Kidney (tissue), 14 donors: ENCODE results near the gene STXBP6. TPM values are rescaled to one million over a fixed set of nuclear protein-coding genes. Genes with fewer than 3 reads are reported as not detected.

Experiments used
- DNase-seq, 5 donors: peaks; one replicate each; pipeline ENCODE4 v3.0.0-alpha.2; 2013 to 2020
- FAIRE-seq: peaks from 2 replicates; lab custom pipeline; 2012; peaks lifted over from hg19 to GRCh38; lab: Jason Lieb, UNC
- H3K27ac ChIP-seq, 2 donors: one replicate each; pipeline ENCODE4 v1.7.0; 2013; ENCODE audit warnings: low read depth in 2 of 2, low read length in 2 of 2, inconsistent platforms in 1 of 2
- H3K27me3 ChIP-seq: one replicate; pipeline ENCODE4 v1.7.1; 2013; ENCODE audit warnings: low read length, inconsistent platforms; ENCODE audit not compliant: control insufficient read depth, insufficient read depth
- H3K36me3 ChIP-seq, 3 donors: one replicate each; pipeline versions ENCODE4 v1.7.0 to v1.7.1; 2013; ENCODE audit warnings: low read length in 3 of 3, control low read depth in 1 of 3, inconsistent platforms in 1 of 3; ENCODE audit not compliant: insufficient read depth in 3 of 3, control insufficient read depth in 2 of 3
- H3K4me1 ChIP-seq, 3 donors: one replicate each; pipeline versions ENCODE4 v1.7.0 to v1.7.1; 2013; ENCODE audit warnings: low read length in 3 of 3, inconsistent platforms in 1 of 3, low read depth in 1 of 3; ENCODE audit not compliant: control insufficient read depth in 2 of 3, insufficient read depth in 2 of 3
- H3K4me3 ChIP-seq, 3 donors: one replicate each; pipeline versions ENCODE4 v1.7.0 to v1.8.1; 2013; ENCODE audit warnings: low read length in 3 of 3, control low read depth in 1 of 3, inconsistent platforms in 1 of 3
- H3K9ac ChIP-seq, 3 donors: one replicate each; pipeline versions ENCODE4 v1.7.0 to v1.7.1; 2013; ENCODE audit warnings: low read length in 3 of 3, control low read depth in 1 of 3, inconsistent platforms in 1 of 3
- H3K9me3 ChIP-seq, 3 donors: one replicate each; pipeline versions ENCODE4 v1.7.0 to v1.7.1; 2013; ENCODE audit warnings: low read length in 3 of 3, control low read depth in 1 of 3, inconsistent platforms in 1 of 3; ENCODE audit not compliant: control insufficient read depth in 2 of 3, insufficient read depth in 1 of 3
- CTCF ChIP-seq: IDR thresholded peaks from 3 replicates; pipeline ENCODE4 v1.5.1; 2012; ENCODE audit warnings: mild to moderate bottlenecking, moderate library complexity, borderline replicate concordance; ENCODE audit not compliant: insufficient read depth; ENCODE audit errors: extremely low read depth
- intact Hi-C: fragments of 100-400 bp; cut with DNase I; formaldehyde crosslinking; loops from one replicate; pipeline ENCODE4 v1.11.1; 2022
- polyA plus RNA-seq: library from polyadenylated mRNA; stranded (reverse); fragments of 350-450 nt; fragmentation: Illumina TruSeq; extraction: RNeasy Lipid Tissue Mini Kit (QIAGEN cat#74804); gene quantifications from one replicate; pipeline ENCODE4 v1.2.3, GENCODE V29; 2014; ENCODE audit warnings: low read depth, low replicate concordance; ENCODE audit not compliant: insufficient read depth
- total RNA-seq: library from RNA; stranded (reverse); fragmentation: NEBNext Ultra II Directional; extraction: Animal tissue kit (Norgen Biotek cat#: 25700); gene quantifications from one replicate; pipeline ENCODE4 v1.2.1, GENCODE V29; 2021
- donor health status: control.
- donor health status: control.
- donor health status: control.
- donor health status: control.
- donor health status: control.
- donor health status: DM: yes; HTN: yes; CAD: no.
- donor health status: Normal renal cell carcinoma (clear cell type).

STXBP6 gene
- total and polyA plus RNA-seq, 2 donors from 2014 or later: 2.8 to 3.9 TPM

- DNase-seq (no peak), FAIRE-seq (no peak)
- Histone ChIP-seq H3K27ac (no peak overlapping the region), H3K4me1 (no peaks in the 10 kb centered on the region), H3K9me3 (no peaks in the 10 kb centered on the region), H3K9ac (no peak overlapping the region), H3K36me3 (no peaks in the 10 kb centered on the region), H3K4me3 (no peak overlapping the region), H3K27me3 (no peaks in the 10 kb centered on the region)
- TF ChIP-seq CTCF: no peak
- intact Hi-C loops: no loop called here
These were observed 37.0 kb upstream of the STXBP6 start for GRCh38 chr14:25086821-25087396.

- Histone ChIP-seq H3K9me3 (no peaks in the 10 kb centered on the region), H3K4me1 (no peaks in the 10 kb centered on the region), H3K4me3 (no peak overlapping the region), H3K27ac (no peak overlapping the region), H3K9ac (no peak overlapping the region), H3K36me3 (no peaks in the 10 kb centered on the region), H3K27me3 (no peaks in the 10 kb centered on the region)
- intact Hi-C loops: no loop called here
- FAIRE-seq (no peak), DNase-seq (no peak)
- TF ChIP-seq CTCF: no peak
These were observed 36.1 kb upstream of the STXBP6 start for GRCh38 chr14:25086081-25086480.

- H3K27ac ChIP-seq: no peak overlapping the region
- no peaks in the 10 kb centered on the region for H3K4me1 ChIP-seq
- no peak overlapping the region for H3K9ac ChIP-seq
- no peaks in the 10 kb centered on the region for H3K27me3 ChIP-seq
- H3K9me3 ChIP-seq: no peaks in the 10 kb centered on the region
- no peak for DNase-seq
- intact Hi-C loops: no loop called here
- no peak for FAIRE-seq
- no peak for TF ChIP-seq CTCF
- H3K36me3 ChIP-seq: no peaks in the 10 kb centered on the region
- no peak overlapping the region for H3K4me3 ChIP-seq
These were observed 30.7 kb upstream of the STXBP6 start for GRCh38 chr14:25080682-25081081.

- Histone ChIP-seq H3K9ac (no peak overlapping the region), H3K27me3 (no peaks in the 10 kb centered on the region), H3K4me1 (no peaks in the 10 kb centered on the region), H3K4me3 (no peak overlapping the region), H3K27ac (no peak overlapping the region), H3K9me3 (no peaks in the 10 kb centered on the region), H3K36me3 (no peaks in the 10 kb centered on the region)
- DNase-seq (no peak), FAIRE-seq (no peak)
- intact Hi-C loops: no loop called here
- TF ChIP-seq CTCF: no peak
These were observed 29.4 kb upstream of the STXBP6 start for GRCh38 chr14:25079311-25079710.
